HL-60 (cell line): ENCODE results near the gene CREB5.

Experiments
- POLR2AphosphoS5 ChIP-seq: IDR thresholded peaks from 2 replicates; pipeline ENCODE4 v1.6.1; 2012; ENCODE audit warnings: low read depth
- TF ChIP-seq, protein P1 (sequence below): IDR thresholded peaks from one replicate; pipeline ENCODE4 v1.5.1; 2011; ENCODE audit warnings: low read length, control low read depth, inconsistent platforms; ENCODE audit not compliant: insufficient read depth

- TF ChIP-seq, protein P1, sequence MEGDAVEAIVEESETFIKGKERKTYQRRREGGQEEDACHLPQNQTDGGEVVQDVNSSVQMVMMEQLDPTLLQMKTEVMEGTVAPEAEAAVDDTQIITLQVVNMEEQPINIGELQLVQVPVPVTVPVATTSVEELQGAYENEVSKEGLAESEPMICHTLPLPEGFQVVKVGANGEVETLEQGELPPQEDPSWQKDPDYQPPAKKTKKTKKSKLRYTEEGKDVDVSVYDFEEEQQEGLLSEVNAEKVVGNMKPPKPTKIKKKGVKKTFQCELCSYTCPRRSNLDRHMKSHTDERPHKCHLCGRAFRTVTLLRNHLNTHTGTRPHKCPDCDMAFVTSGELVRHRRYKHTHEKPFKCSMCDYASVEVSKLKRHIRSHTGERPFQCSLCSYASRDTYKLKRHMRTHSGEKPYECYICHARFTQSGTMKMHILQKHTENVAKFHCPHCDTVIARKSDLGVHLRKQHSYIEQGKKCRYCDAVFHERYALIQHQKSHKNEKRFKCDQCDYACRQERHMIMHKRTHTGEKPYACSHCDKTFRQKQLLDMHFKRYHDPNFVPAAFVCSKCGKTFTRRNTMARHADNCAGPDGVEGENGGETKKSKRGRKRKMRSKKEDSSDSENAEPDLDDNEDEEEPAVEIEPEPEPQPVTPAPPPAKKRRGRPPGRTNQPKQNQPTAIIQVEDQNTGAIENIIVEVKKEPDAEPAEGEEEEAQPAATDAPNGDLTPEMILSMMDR, result no peak
- TF ChIP-seq POLR2AphosphoS5, result no peak
Measured at GRCh38 chr7:28806841-28807240, 394.5 kb downstream of the CREB5 start.
